ENCODE measurements around the gene ARMH4. TPM values are rescaled to one million over a fixed set of nuclear protein-coding genes. Genes with fewer than 3 reads are reported as not detected.

ARMH4 gene
- polyA plus RNA-seq, 1 donor from 2014 or later, result 14.1 TPM

DNA sequence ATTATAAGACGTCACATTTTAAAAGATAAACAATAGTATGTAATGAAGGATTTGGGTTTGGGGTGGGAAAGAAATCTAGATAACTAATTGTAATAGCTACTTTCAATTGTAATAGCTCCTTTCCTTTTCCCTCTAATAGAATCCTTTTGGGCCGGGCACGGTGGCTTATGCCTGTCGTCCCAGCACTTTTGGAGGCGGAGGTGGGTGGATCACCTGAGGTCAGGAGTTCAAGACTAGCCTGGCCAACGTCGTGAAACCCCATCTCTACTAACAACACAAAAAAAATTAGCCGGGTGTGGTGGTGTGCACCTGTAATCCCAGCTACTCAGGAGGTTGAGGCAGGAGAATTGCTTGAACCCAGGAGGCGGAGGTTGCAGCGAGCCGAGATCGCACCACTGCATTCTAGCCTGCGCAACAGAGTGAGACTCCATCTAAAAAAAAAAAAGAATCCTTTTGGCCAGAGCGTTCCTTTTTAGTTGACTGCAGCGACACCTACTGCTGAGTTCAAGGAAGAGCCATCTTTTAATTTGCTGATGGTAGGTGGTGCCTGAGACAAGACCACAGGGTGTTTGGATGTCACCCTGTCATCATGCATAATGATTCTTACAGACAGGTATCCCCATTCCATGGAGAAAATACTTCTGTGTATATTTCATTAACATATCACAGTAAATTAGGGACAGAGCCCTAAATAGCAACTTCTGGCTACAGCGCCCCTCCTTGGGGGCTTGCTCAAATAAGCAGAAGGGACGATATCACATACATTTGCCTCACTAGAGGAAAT is 79.5 kb downstream of the ARMH4 start:
- Histone ChIP-seq H3K9me3 (ENCODE audit: low read length) (no peaks in the 10 kb centered on the region), H2AFZ (ENCODE audit: low read depth, low read length) (no peak overlapping the region), H3K9me2 (ENCODE audit: insufficient read depth, low read length) (no peaks in the 10 kb centered on the region), H3K9ac (ENCODE audit: low read length) (no peak overlapping the region), H3K27me3 (ENCODE audit: insufficient read depth, low read depth, low read length) (no peaks in the 10 kb centered on the region), H3K27ac (ENCODE audit: low read length) (no peak overlapping the region), H4K20me1 (ENCODE audit: insufficient read depth) (no peaks in the 10 kb centered on the region), H3K4me2 (ENCODE audit: low read length) (no peak overlapping the region), H3K36me3 (ENCODE audit: insufficient read depth, low read length) (no peaks in the 10 kb centered on the region), H3F3A (ENCODE audit: insufficient read depth, low read length, poor library complexity, severe bottlenecking) (no peaks in the 10 kb centered on the region), H3K79me2 (replicated peaks; ENCODE audit: insufficient read depth, low read length) (no peaks in the 10 kb centered on the region), H3K4me3 (ENCODE audit: low read length) (no peak overlapping the region)
- TF ChIP-seq MXI1 (conservative IDR thresholded peaks at IDR 0.05; ENCODE audit: poor library complexity, severe bottlenecking) (no peak), RAD21 (conservative IDR thresholded peaks at IDR 0.05) (peak; percentile 88), SMC3 (conservative IDR thresholded peaks at IDR 0.05; ENCODE audit: poor library complexity) (peak; percentile 84)
- TF ChIP-seq, protein P1, sequence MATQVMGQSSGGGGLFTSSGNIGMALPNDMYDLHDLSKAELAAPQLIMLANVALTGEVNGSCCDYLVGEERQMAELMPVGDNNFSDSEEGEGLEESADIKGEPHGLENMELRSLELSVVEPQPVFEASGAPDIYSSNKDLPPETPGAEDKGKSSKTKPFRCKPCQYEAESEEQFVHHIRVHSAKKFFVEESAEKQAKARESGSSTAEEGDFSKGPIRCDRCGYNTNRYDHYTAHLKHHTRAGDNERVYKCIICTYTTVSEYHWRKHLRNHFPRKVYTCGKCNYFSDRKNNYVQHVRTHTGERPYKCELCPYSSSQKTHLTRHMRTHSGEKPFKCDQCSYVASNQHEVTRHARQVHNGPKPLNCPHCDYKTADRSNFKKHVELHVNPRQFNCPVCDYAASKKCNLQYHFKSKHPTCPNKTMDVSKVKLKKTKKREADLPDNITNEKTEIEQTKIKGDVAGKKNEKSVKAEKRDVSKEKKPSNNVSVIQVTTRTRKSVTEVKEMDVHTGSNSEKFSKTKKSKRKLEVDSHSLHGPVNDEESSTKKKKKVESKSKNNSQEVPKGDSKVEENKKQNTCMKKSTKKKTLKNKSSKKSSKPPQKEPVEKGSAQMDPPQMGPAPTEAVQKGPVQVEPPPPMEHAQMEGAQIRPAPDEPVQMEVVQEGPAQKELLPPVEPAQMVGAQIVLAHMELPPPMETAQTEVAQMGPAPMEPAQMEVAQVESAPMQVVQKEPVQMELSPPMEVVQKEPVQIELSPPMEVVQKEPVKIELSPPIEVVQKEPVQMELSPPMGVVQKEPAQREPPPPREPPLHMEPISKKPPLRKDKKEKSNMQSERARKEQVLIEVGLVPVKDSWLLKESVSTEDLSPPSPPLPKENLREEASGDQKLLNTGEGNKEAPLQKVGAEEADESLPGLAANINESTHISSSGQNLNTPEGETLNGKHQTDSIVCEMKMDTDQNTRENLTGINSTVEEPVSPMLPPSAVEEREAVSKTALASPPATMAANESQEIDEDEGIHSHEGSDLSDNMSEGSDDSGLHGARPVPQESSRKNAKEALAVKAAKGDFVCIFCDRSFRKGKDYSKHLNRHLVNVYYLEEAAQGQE (IDR thresholded peaks at IDR 0.05; ENCODE audit: borderline replicate concordance), result no peak
- TF ChIP-seq, protein P2, sequence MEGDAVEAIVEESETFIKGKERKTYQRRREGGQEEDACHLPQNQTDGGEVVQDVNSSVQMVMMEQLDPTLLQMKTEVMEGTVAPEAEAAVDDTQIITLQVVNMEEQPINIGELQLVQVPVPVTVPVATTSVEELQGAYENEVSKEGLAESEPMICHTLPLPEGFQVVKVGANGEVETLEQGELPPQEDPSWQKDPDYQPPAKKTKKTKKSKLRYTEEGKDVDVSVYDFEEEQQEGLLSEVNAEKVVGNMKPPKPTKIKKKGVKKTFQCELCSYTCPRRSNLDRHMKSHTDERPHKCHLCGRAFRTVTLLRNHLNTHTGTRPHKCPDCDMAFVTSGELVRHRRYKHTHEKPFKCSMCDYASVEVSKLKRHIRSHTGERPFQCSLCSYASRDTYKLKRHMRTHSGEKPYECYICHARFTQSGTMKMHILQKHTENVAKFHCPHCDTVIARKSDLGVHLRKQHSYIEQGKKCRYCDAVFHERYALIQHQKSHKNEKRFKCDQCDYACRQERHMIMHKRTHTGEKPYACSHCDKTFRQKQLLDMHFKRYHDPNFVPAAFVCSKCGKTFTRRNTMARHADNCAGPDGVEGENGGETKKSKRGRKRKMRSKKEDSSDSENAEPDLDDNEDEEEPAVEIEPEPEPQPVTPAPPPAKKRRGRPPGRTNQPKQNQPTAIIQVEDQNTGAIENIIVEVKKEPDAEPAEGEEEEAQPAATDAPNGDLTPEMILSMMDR (IDR thresholded peaks at IDR 0.05; ENCODE audit: poor library complexity, severe bottlenecking), result peak; percentile 86

DNA sequence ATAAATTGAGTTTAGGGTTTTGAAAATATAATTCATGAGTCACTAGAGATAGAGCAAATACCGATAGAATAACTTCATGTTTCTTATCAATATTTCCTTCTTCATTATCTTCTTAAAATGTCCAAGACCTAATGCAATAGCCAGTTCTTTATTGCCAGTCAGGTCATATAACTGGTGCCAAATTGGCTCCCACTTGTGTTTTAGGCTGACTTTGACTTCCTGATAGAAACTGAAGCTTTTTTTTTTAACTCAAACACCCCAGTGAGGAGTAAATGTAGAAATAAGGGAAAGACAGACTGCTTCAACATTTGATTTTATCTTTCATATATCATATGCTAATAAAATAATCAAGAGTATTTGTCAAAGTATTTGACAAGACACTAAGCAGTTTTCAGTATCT is 80.7 kb downstream of the ARMH4 start:
- Histone ChIP-seq H3K9me3 (ENCODE audit: low read length) (no peaks in the 10 kb centered on the region), H4K20me1 (ENCODE audit: insufficient read depth) (no peaks in the 10 kb centered on the region), H2AFZ (ENCODE audit: low read depth, low read length) (no peak overlapping the region), H3K9ac (ENCODE audit: low read length) (no peak overlapping the region), H3K4me2 (ENCODE audit: low read length) (no peak overlapping the region), H3K79me2 (replicated peaks; ENCODE audit: insufficient read depth, low read length) (no peaks in the 10 kb centered on the region), H3F3A (ENCODE audit: insufficient read depth, low read length, poor library complexity, severe bottlenecking) (no peaks in the 10 kb centered on the region), H3K27ac (ENCODE audit: low read length) (no peak overlapping the region), H3K4me3 (ENCODE audit: low read length) (no peak overlapping the region), H3K36me3 (ENCODE audit: insufficient read depth, low read length) (no peaks in the 10 kb centered on the region), H3K27me3 (ENCODE audit: insufficient read depth, low read depth, low read length) (no peaks in the 10 kb centered on the region), H3K9me2 (ENCODE audit: insufficient read depth, low read length) (no peaks in the 10 kb centered on the region)
- no peak for TF ChIP-seq RAD21 (conservative IDR thresholded peaks at IDR 0.05)
- TF ChIP-seq EP300 (conservative IDR thresholded peaks at IDR 0.05; ENCODE audit: poor library complexity, severe bottlenecking), result no peak
- no peak for TF ChIP-seq EZH2 (IDR thresholded peaks at IDR 0.05; ENCODE audit: borderline replicate concordance, insufficient read depth, low read length, poor library complexity, severe bottlenecking)
- TF ChIP-seq, protein P2 (IDR thresholded peaks at IDR 0.05; ENCODE audit: poor library complexity, severe bottlenecking), result no peak
- TF ChIP-seq MXI1 (conservative IDR thresholded peaks at IDR 0.05; ENCODE audit: poor library complexity, severe bottlenecking), result no peak
- no peak for TF ChIP-seq SMC3 (conservative IDR thresholded peaks at IDR 0.05; ENCODE audit: poor library complexity)
- TF ChIP-seq, protein P1 (IDR thresholded peaks at IDR 0.05; ENCODE audit: borderline replicate concordance), result no peak
- no peak for TF ChIP-seq POLR2AphosphoS5 (IDR thresholded peaks at IDR 0.05)
- no peak for TF ChIP-seq TAF1 (IDR thresholded peaks at IDR 0.05; ENCODE audit: low read depth)

Measured in neural cell (in vitro differentiated cells).